A549 (cell line): Measurements from ENCODE around the gene CETP. TPM values are rescaled to one million over a fixed set of nuclear protein-coding genes. Genes with fewer than 3 reads are reported as not detected.
A peak's percentile ranks its signal among the peaks of the same experiment; 100 is the strongest.

Experiments
- ATAC-seq, 2 experiments: fragments of 200-7000 bp in 1 of 2; fragments of >200 bp in 1 of 2; cut with Nextera tagmentation in 1 of 2; cut with Tn5 transposase in 1 of 2; 3 replicates each; pipeline versions ENCODE4 v1.8.0 to v1.9.1; 2018 to 2020; ENCODE audit warnings: mild to moderate bottlenecking in 1 of 2, moderate library complexity in 1 of 2
- CTCF ChIA-PET: fragments of 300-600 bp; sonication (Branson Sonifier 250); formaldehyde crosslinking; extraction: SDS; loops from one replicate; lab custom pipeline; 2021; ENCODE audit warnings: antibody characterized with exemption, inconsistent platforms; lab: Yijun Ruan, JAX
- POLR2A ChIA-PET: fragments of 350-600 bp; formaldehyde crosslinking; extraction: SDS; loops from one replicate; lab custom pipeline; 2021; ENCODE audit warnings: antibody characterized with exemption, inconsistent platforms; lab: Yijun Ruan, JAX
- DNase-seq, 2 experiments: peaks; one replicate each; pipeline versions ENCODE4 v3.0.0 to v3.0.0-alpha.2; 2011 to 2016; ENCODE audit warnings: low read depth in 1 of 2, low spot score in 1 of 2
- FAIRE-seq: peaks from 2 replicates; lab custom pipeline; 2011; peaks lifted over from hg19 to GRCh38; lab: Jason Lieb, UNC
- H3K27ac ChIP-seq, 2 experiments: fragments of >200 bp; sonication (Bioruptor Twin); formaldehyde crosslinking; 3 replicates each; pipeline ENCODE4 v1.5.1; 2016 to 2017
- H3K4me1 ChIP-seq: fragments of >200 bp; sonication (Bioruptor Twin); formaldehyde crosslinking; 3 replicates; pipeline ENCODE4 v1.6.1; 2016
- H3K4me2 ChIP-seq: fragments of >200 bp; sonication (Bioruptor Twin); formaldehyde crosslinking; 3 replicates; pipeline ENCODE4 v1.6.1; 2016
- H3K4me3 ChIP-seq: fragments of >200 bp; sonication (Bioruptor Twin); formaldehyde crosslinking; 3 replicates; pipeline ENCODE4 v1.5.1; 2016
- H3K9me3 ChIP-seq: fragments of >200 bp; sonication (Bioruptor Twin); formaldehyde crosslinking; 3 replicates; pipeline ENCODE4 v1.6.1; 2016
- BCL3 ChIP-seq: fragments of >200 bp; sonication (Bioruptor Twin); formaldehyde crosslinking; IDR thresholded peaks from 3 replicates; pipeline ENCODE4 v1.6.1; 2016
- CBX2 ChIP-seq: fragments of 200-600 bp; sonication (generic); IDR thresholded peaks from 2 replicates; pipeline ENCODE4 v1.6.1; 2016; ENCODE audit warnings: low read depth, mild to moderate bottlenecking, borderline replicate concordance
- CTCF ChIP-seq: fragments of >200 bp; sonication (Bioruptor Twin); formaldehyde crosslinking; IDR thresholded peaks from 3 replicates; pipeline ENCODE4 v1.5.1; 2016
- EHF ChIP-seq: fragments of 250-450 bp; sonication (Bioruptor Pico); IDR thresholded peaks from 2 replicates; pipeline ENCODE4 v1.5.0; 2020; ENCODE audit warnings: mild to moderate bottlenecking
- EP300 ChIP-seq, 2 experiments: fragments of >200 bp; sonication (Bioruptor Twin); formaldehyde crosslinking; IDR thresholded peaks; 2 replicates in 1 of 2; 3 replicates in 1 of 2; pipeline ENCODE4 v1.6.1; 2016 to 2017
- FOSL2 ChIP-seq, 2 experiments: fragments of 450-650 bp in 1 of 2; fragments of >200 bp in 1 of 2; sonication (Bioruptor Twin) in 1 of 2; formaldehyde crosslinking; IDR thresholded peaks; 2 replicates each; pipeline versions ENCODE4 v1.5.0 to v1.6.1; 2016 to 2020; ENCODE audit warnings: mild to moderate bottlenecking in 1 of 2, moderate library complexity in 1 of 2
- FOXS1 ChIP-seq: fragments of 250-450 bp; sonication (Bioruptor Pico); IDR thresholded peaks from 2 replicates; pipeline ENCODE4 v1.5.0; 2020; ENCODE audit warnings: mild to moderate bottlenecking, moderate library complexity
- HMGXB4 ChIP-seq: fragments of 250-450 bp; sonication (Bioruptor Pico); IDR thresholded peaks from 2 replicates; pipeline ENCODE4 v1.5.0; 2021; ENCODE audit warnings: mild to moderate bottlenecking, moderate library complexity, borderline replicate concordance
- KDM1A ChIP-seq: fragments of 200-600 bp; sonication (generic); IDR thresholded peaks from 2 replicates; pipeline ENCODE4 v1.6.1; 2016; ENCODE audit warnings: low read depth, mild to moderate bottlenecking
- KDM5A ChIP-seq: fragments of 200-600 bp; sonication (generic); IDR thresholded peaks from 2 replicates; pipeline ENCODE4 v1.6.1; 2016; ENCODE audit warnings: antibody characterized with exemption, mild to moderate bottlenecking
- MAFK ChIP-seq: fragments of 450-650 bp; IDR thresholded peaks from 2 replicates; pipeline ENCODE4 v1.6.1; 2014; ENCODE audit not compliant: partially characterized antibody
- MAZ ChIP-seq: fragments of 150-350 bp; IDR thresholded peaks from 2 replicates; pipeline ENCODE4 v1.6.1; 2014; ENCODE audit warnings: antibody characterized with exemption, low read depth, low read length, borderline replicate concordance
- MYC ChIP-seq: IDR thresholded peaks from 2 replicates; pipeline ENCODE4 v1.6.1; 2012; ENCODE audit warnings: mild to moderate bottlenecking, inconsistent platforms, low read length, improper control_type of control experiment, borderline replicate concordance
- RARB ChIP-seq: fragments of 250-450 bp; sonication (Bioruptor Pico); IDR thresholded peaks from 2 replicates; pipeline ENCODE4 v1.8.0; 2021; ENCODE audit warnings: mild to moderate bottlenecking, moderate library complexity
- RFX5 ChIP-seq: fragments of 450-650 bp; IDR thresholded peaks from 2 replicates; pipeline ENCODE4 v1.7.1; 2014; ENCODE audit warnings: antibody characterized with exemption, mild to moderate bottlenecking, moderate library complexity
- SMC3 ChIP-seq: fragments of >200 bp; sonication (Bioruptor Twin); formaldehyde crosslinking; IDR thresholded peaks from 3 replicates; pipeline ENCODE4 v1.6.1; 2018; ENCODE audit warnings: inconsistent platforms
- ZNF302 ChIP-seq: fragments of 250-450 bp; sonication (Bioruptor Pico); IDR thresholded peaks from 2 replicates; pipeline ENCODE4 v1.9.0; 2021; ENCODE audit warnings: inconsistent platforms, mild to moderate bottlenecking, moderate library complexity
- ZSCAN20 ChIP-seq: fragments of 250-450 bp; sonication (Bioruptor Pico); IDR thresholded peaks from 2 replicates; pipeline ENCODE4 v1.8.0; 2022; ENCODE audit warnings: mild to moderate bottlenecking, moderate library complexity
- WGBS: methylation state at CpG from one replicate; pipeline ENCODE4 v1.1.6; 2017; ENCODE audit errors: missing lambda C conversion rate; 5-methylcytosine and 5-hydroxymethylcytosine counted together
- polyA plus RNA-seq, 4 experiments: library from polyadenylated mRNA; depleted of rRNA in 3 of 4; stranded (reverse); fragments of >200 nt; fragmentation: RNase III in 1 of 4; extraction: RNeasy Plus Mini Kit Qiagen cat#74134 plus additional on column Dnase treatment in 1 of 4; gene quantifications; 2 replicates in 3 of 4; 3 replicates in 1 of 4; pipeline ENCODE4 v1.2.3, GENCODE V29; 2011 to 2017

The CETP gene
- polyA plus RNA-seq, 2 of the 4 experiments (the other 2 are of a cell fraction) = not detected

- ChIA-PET CTCF (interaction anchor here (0.7 to 1.2 kb wide), 5 partner anchors 16 to 45 kb away, joined by 3 to 5 read pairs (median 3); no protein-coding TSS in a partner anchor), POLR2A (no interaction called here)
- WGBS = 32% methylated on average over 5 of the region's 5 CpGs
- Histone ChIP-seq H3K9me3 (no peaks in the 10 kb centered on the region), H3K4me2 (peak overlapping the region; percentile 27; the same call in 1 of the 3 replicates), H3K4me1 (peaks cover 13% of the 10 kb centered on the region; the same call in 2 of the 3 replicates), H3K4me3 (no peak overlapping the region), H3K27ac (peak overlapping the region in 1 of 2 experiments; percentile 73; a peak in 3 of 6 replicates)
- ATAC-seq (peak; percentile 67 to 70), DNase-seq (peak; percentile 42 to 61), FAIRE-seq (no peak)
- TF ChIP-seq EHF (CRISPR knock-in tag) (no peak), KDM1A (0 out of 2 replicates have a peak, but pooled peaks have one; percentile 30), FOSL2 (IDR thresholded peaks at IDR 0.05) (peak; percentile 14; the same call in 1 of the 2 replicates), FOSL2 (CRISPR knock-in tag; IDR thresholded peaks at IDR 0.05) (peak; percentile 48), SMC3 (no peak), FOXS1 (CRISPR knock-in tag) (no peak)
Observed at GRCh38 chr16:57000271-57001025, 38.7 kb downstream of the CETP start.

GRCh38 chr16:57001026-57001679 lies 39.4 kb downstream of the CETP start:
- Histone ChIP-seq H3K4me1 (peaks cover 13% of the 10 kb centered on the region; the same call in 2 of the 3 replicates), H3K4me3 (no peak overlapping the region), H3K9me3 (no peaks in the 10 kb centered on the region), H3K4me2 (no peak overlapping the region; the same call in 2 of the 3 replicates), H3K27ac (peak overlapping the region in 1 of 2 experiments; percentile 73; a peak in 3 of 6 replicates)
- no peak for ATAC-seq
- TF ChIP-seq BCL3 (no peak), ZSCAN20 (no peak), MYC (no peak), RFX5 (no peak), MAFK (no peak), RARB (no peak), EP300 (IDR thresholded peaks at IDR 0.05) (no peak), CTCF (no peak), CBX2 (no peak), HMGXB4 (CRISPR knock-in tag) (no peak), ZNF302 (CRISPR knock-in tag) (no peak), MAZ (no peak), KDM5A (no peak)
- 84% methylated on average over 8 of the region's 8 CpGs for WGBS
- POLR2A ChIA-PET = no interaction called here
- FAIRE-seq = no peak
- DNase-seq = no peak
- CTCF ChIA-PET = interaction anchor here (1.0 kb wide), 1 partner anchor 27 kb away, joined by 3 read pairs; no protein-coding TSS in a partner anchor
